ENCODE data around the gene NDE1. TPM values are rescaled to one million over a fixed set of nuclear protein-coding genes. Genes with fewer than 3 reads are reported as not detected.

Gene NDE1
- total and polyA plus RNA-seq, 9 of the 15 experiments (the other 6 are each of a cell fraction or from before 2014, with no cell fraction given), result 3.1 to 59.9 (median 30.0) TPM

DNA sequence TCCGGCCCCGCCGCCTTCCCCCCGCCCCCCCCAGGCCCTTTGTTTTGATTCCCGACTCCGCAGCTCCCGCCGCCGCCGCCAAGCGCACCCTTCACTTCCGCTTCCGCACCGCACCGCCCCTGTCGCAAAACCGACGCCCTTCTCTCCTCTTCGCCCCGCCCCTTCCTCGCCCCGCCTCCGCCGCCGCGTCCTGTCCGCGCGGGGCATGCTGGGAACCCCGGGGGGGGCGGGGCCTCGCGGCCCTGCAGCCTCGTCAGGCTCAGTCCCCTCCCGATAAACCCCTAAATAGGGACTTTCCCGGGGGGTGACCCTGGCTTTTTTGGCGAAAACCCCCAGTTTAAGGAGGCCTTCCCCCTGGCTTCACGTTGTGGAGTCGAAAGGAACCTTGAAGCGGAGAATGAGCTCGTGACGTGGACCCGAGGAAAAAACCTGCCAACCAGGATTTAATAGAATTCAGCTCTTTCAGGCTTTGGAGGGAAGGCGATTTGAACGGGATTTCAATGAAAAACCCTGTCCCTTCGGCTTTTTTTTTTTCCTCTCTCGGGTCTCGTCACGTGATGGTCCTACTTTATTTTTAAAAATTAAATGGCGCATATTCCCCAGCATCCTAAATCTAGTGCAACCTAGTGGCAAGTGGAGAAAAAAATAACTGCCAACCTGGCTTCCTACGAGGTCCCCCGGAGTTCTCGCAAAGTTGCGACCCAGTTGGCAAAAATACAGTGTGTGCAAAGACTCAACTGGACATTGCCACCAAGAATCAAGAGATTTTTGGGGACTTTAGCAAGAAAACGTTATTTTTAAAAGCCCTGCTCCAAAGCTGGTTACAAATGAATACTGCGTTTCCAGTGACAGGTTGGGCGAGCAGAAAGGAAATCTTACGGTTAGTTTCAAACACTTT, 6.7 kb upstream of the NDE1 start, which contains the start of gene MARF1 (continued):
- TF ChIP-seq, protein P1, sequence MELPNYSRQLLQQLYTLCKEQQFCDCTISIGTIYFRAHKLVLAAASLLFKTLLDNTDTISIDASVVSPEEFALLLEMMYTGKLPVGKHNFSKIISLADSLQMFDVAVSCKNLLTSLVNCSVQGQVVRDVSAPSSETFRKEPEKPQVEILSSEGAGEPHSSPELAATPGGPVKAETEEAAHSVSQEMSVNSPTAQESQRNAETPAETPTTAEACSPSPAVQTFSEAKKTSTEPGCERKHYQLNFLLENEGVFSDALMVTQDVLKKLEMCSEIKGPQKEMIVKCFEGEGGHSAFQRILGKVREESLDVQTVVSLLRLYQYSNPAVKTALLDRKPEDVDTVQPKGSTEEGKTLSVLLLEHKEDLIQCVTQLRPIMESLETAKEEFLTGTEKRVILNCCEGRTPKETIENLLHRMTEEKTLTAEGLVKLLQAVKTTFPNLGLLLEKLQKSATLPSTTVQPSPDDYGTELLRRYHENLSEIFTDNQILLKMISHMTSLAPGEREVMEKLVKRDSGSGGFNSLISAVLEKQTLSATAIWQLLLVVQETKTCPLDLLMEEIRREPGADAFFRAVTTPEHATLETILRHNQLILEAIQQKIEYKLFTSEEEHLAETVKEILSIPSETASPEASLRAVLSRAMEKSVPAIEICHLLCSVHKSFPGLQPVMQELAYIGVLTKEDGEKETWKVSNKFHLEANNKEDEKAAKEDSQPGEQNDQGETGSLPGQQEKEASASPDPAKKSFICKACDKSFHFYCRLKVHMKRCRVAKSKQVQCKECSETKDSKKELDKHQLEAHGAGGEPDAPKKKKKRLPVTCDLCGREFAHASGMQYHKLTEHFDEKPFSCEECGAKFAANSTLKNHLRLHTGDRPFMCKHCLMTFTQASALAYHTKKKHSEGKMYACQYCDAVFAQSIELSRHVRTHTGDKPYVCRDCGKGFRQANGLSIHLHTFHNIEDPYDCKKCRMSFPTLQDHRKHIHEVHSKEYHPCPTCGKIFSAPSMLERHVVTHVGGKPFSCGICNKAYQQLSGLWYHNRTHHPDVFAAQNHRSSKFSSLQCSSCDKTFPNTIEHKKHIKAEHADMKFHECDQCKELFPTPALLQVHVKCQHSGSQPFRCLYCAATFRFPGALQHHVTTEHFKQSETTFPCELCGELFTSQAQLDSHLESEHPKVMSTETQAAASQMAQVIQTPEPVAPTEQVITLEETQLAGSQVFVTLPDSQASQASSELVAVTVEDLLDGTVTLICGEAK (IDR thresholded peaks at IDR 0.05), result peak; percentile 90
- TF ChIP-seq, protein P1 (CRISPR knock-in tag; IDR thresholded peaks at IDR 0.05), result no peak
- no peak for TF ChIP-seq ZNF263 (CRISPR knock-in tag; IDR thresholded peaks at IDR 0.05; ENCODE audit: borderline replicate concordance)
- TF ChIP-seq ZNF24 (IDR thresholded peaks at IDR 0.05), result no peak
- TF ChIP-seq HNRNPL (IDR thresholded peaks at IDR 0.05; ENCODE audit: low read depth, low read length), result no peak
- 0 out of 2 replicates have a peak, but pooled peaks have one; percentile 34 for TF ChIP-seq ZNF589 (CRISPR knock-in tag; IDR thresholded peaks at IDR 0.05; ENCODE audit: low read depth)
- TF ChIP-seq, protein P2, sequence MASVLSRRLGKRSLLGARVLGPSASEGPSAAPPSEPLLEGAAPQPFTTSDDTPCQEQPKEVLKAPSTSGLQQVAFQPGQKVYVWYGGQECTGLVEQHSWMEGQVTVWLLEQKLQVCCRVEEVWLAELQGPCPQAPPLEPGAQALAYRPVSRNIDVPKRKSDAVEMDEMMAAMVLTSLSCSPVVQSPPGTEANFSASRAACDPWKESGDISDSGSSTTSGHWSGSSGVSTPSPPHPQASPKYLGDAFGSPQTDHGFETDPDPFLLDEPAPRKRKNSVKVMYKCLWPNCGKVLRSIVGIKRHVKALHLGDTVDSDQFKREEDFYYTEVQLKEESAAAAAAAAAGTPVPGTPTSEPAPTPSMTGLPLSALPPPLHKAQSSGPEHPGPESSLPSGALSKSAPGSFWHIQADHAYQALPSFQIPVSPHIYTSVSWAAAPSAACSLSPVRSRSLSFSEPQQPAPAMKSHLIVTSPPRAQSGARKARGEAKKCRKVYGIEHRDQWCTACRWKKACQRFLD (CRISPR knock-in tag; IDR thresholded peaks at IDR 0.05), result peak; percentile 47; the same call in 1 of the 2 replicates
- no peak for TF ChIP-seq CBFB (CRISPR knock-in tag; IDR thresholded peaks at IDR 0.05)
- no peak for TF ChIP-seq MAFK (IDR thresholded peaks at IDR 0.05; ENCODE audit: low read length)
- no peak for TF ChIP-seq XRCC4 (IDR thresholded peaks at IDR 0.05; ENCODE audit: extremely low read depth, insufficient read depth, insufficient read length)
- no peak for TF ChIP-seq CHD4 (IDR thresholded peaks at IDR 0.05; ENCODE audit: insufficient read depth, insufficient replicate concordance, low read depth, low read length, poor library complexity, severe bottlenecking)
- peak; percentile 96 for TF ChIP-seq RAD51 (IDR thresholded peaks at IDR 0.05; ENCODE audit: borderline replicate concordance, low read depth)
- no peak for TF ChIP-seq POLR3G (IDR thresholded peaks at IDR 0.05; ENCODE audit: extremely low read depth, insufficient read length, insufficient replicate concordance)
- no peak for TF ChIP-seq ZNF133 (CRISPR knock-in tag; IDR thresholded peaks at IDR 0.05)
